HCT116 (cell line): ENCODE results near the gene PTGIR.

Source experiments
- CTCF ChIP-seq, 3 experiments: fragments of 200-600 bp in 1 of 3; sonication (generic) in 1 of 3; IDR thresholded peaks in 2 of 3; conservative IDR thresholded peaks in 1 of 3; 2 replicates each; pipeline ENCODE4 v1.5.1; 2012 to 2017; ENCODE audit warnings: low read depth in 2 of 3, low read length in 2 of 3, antibody characterized with exemption in 1 of 3, borderline replicate concordance in 1 of 3, control low read depth in 1 of 3, mild to moderate bottlenecking in 1 of 3, mixed read lengths in 1 of 3, mixed run types in 1 of 3, moderate library complexity in 1 of 3; ENCODE audit not compliant: insufficient read depth in 1 of 3
- EZH2 ChIP-seq: fragments of 200-600 bp; sonication (generic); IDR thresholded peaks from 2 replicates; pipeline ENCODE4 v1.6.1; 2017; ENCODE audit warnings: antibody characterized with exemption, mixed run types
- POLR2A ChIP-seq: IDR thresholded peaks from 2 replicates; pipeline ENCODE4 v1.7.0; 2011; ENCODE audit warnings: borderline replicate concordance; ENCODE audit not compliant: insufficient read depth, insufficient read length; ENCODE audit errors: extremely low read depth
- RAD21 ChIP-seq: IDR thresholded peaks from 2 replicates; pipeline ENCODE4 v1.6.1; 2012; ENCODE audit warnings: low read depth, mild to moderate bottlenecking
- TCF7L2 ChIP-seq: IDR thresholded peaks from 2 replicates; pipeline ENCODE4 v1.7.0; 2011; ENCODE audit warnings: borderline replicate concordance, inconsistent platforms; ENCODE audit not compliant: insufficient read depth, insufficient read length; ENCODE audit errors: extremely low read depth
- ZFX ChIP-seq: fragments of 450-650 bp; IDR thresholded peaks from 2 replicates; pipeline ENCODE4 v1.6.1; 2017
- ZNF274 ChIP-seq: fragments of 200-500 bp; sonication (Bioruptor generic); IDR thresholded peaks from 2 replicates; pipeline ENCODE4 v1.6.1; 2014; ENCODE audit warnings: mild to moderate bottlenecking, low read depth, low read length, inconsistent platforms

DNA sequence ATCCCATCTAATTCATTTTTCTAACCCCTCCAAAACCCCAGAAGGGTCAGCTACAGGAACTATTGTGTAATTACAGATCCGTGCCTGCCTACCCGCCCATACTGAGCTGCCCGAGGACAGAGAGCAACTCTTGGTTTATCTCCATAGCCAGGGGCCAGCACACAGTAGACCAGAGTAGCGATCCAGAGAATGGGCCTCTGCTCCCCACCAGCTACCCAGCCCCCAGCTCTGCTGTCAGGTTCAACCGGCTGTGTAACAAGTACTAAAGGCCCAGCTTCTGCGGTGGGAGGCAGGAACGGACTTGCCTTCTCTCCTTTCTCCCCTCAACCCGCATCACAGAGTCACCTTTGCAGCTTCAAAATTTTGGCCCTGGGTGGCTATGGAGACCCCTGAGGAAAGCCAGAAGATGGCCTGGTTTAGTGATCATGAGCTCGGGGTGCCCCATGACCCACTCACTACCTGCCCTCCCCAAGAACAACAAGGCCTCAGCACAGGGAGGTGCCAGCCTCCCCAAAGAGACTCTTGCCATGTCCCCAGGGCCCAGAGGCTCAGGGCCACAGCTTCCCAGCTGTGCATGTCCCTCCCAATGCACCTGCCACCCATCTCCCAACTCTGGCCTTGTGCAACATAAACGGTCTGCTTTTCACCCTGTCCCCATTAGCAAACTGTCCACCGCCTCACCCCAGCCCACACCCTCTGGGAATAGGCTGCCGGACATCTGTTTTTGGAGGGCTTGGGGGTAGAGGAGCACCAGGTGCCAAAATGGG lies 18.0 kb downstream of the PTGIR start:
- TF ChIP-seq CTCF (IDR thresholded peaks at IDR 0.05 in 2 of 3, conservative IDR thresholded peaks at IDR 0.05 in 1 of 3; ENCODE audit: borderline replicate concordance in 1 of 3, insufficient read depth in 1 of 3, low read depth in 2 of 3, low read length in 2 of 3) (no peak), POLR2A (no peak), TCF7L2 (no peak), RAD21 (no peak), ZFX (no peak), EZH2 (no peak), ZNF274 (no peak)
